WTC11 (cell line): ENCODE data around the gene GRIPAP1.

ENCODE experiments used
- CREB1 ChIP-seq: sonication (generic); formaldehyde crosslinking; IDR thresholded peaks from 2 replicates; pipeline ENCODE4 v1.8.0; 2023; ENCODE audit warnings: mild to moderate bottlenecking, missing genetic modification reagents
- FOXK1 ChIP-seq: sonication (generic); formaldehyde crosslinking; IDR thresholded peaks from 2 replicates; pipeline ENCODE4 v1.8.0; 2022; ENCODE audit warnings: mild to moderate bottlenecking, moderate library complexity, missing genetic modification reagents
- GABPB1 ChIP-seq: sonication (generic); formaldehyde crosslinking; IDR thresholded peaks from 2 replicates; pipeline ENCODE4 v1.8.1; 2023; ENCODE audit warnings: mild to moderate bottlenecking, missing genetic modification reagents
- TF ChIP-seq, protein P1 (sequence below): fragments of 200-600 bp; IDR thresholded peaks from 2 replicates; pipeline ENCODE4 v1.8.0; 2022; ENCODE audit warnings: antibody characterized with exemption
- TF ChIP-seq, protein P2 (sequence below): sonication (generic); formaldehyde crosslinking; conservative IDR thresholded peaks from 2 replicates; pipeline ENCODE4 v1.8.1; 2022; ENCODE audit warnings: mild to moderate bottlenecking, missing genetic modification reagents
- TF ChIP-seq, protein P3 (sequence below): sonication (generic); formaldehyde crosslinking; IDR thresholded peaks from 2 replicates; pipeline ENCODE4 v1.8.1; 2022; ENCODE audit warnings: mild to moderate bottlenecking, missing genetic modification reagents, moderate library complexity, borderline replicate concordance
- TF ChIP-seq, protein P4 (sequence below): sonication (generic); formaldehyde crosslinking; IDR thresholded peaks from 2 replicates; pipeline ENCODE4 v1.8.1; 2023; ENCODE audit warnings: mild to moderate bottlenecking, missing genetic modification reagents

DNA sequence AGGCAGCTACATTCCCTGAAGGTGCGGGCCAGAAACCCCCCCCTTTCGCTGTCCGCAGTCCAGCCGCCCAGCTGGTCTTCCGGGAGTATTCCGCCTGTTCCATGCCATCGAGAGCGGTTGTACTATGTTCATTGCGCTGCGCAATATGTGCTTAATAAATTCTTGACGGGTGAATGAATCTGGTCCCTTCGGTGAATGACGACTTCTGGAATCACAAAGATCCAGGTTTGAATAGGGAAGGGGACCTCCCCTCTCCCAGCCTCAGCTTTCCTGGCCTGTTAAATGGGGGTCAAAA, 41.9 kb upstream of the GRIPAP1 start:
- TF ChIP-seq, protein P1, sequence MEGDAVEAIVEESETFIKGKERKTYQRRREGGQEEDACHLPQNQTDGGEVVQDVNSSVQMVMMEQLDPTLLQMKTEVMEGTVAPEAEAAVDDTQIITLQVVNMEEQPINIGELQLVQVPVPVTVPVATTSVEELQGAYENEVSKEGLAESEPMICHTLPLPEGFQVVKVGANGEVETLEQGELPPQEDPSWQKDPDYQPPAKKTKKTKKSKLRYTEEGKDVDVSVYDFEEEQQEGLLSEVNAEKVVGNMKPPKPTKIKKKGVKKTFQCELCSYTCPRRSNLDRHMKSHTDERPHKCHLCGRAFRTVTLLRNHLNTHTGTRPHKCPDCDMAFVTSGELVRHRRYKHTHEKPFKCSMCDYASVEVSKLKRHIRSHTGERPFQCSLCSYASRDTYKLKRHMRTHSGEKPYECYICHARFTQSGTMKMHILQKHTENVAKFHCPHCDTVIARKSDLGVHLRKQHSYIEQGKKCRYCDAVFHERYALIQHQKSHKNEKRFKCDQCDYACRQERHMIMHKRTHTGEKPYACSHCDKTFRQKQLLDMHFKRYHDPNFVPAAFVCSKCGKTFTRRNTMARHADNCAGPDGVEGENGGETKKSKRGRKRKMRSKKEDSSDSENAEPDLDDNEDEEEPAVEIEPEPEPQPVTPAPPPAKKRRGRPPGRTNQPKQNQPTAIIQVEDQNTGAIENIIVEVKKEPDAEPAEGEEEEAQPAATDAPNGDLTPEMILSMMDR, result no peak
- TF ChIP-seq, protein P2, sequence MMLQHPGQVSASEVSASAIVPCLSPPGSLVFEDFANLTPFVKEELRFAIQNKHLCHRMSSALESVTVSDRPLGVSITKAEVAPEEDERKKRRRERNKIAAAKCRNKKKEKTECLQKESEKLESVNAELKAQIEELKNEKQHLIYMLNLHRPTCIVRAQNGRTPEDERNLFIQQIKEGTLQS (CRISPR knock-in tag), result no peak
- TF ChIP-seq, protein P3, sequence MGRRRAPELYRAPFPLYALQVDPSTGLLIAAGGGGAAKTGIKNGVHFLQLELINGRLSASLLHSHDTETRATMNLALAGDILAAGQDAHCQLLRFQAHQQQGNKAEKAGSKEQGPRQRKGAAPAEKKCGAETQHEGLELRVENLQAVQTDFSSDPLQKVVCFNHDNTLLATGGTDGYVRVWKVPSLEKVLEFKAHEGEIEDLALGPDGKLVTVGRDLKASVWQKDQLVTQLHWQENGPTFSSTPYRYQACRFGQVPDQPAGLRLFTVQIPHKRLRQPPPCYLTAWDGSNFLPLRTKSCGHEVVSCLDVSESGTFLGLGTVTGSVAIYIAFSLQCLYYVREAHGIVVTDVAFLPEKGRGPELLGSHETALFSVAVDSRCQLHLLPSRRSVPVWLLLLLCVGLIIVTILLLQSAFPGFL, result no peak
- TF ChIP-seq CREB1 (CRISPR knock-in tag) (no peak), FOXK1 (CRISPR knock-in tag) (no peak), GABPB1 (CRISPR knock-in tag) (no peak)
- TF ChIP-seq, protein P4, sequence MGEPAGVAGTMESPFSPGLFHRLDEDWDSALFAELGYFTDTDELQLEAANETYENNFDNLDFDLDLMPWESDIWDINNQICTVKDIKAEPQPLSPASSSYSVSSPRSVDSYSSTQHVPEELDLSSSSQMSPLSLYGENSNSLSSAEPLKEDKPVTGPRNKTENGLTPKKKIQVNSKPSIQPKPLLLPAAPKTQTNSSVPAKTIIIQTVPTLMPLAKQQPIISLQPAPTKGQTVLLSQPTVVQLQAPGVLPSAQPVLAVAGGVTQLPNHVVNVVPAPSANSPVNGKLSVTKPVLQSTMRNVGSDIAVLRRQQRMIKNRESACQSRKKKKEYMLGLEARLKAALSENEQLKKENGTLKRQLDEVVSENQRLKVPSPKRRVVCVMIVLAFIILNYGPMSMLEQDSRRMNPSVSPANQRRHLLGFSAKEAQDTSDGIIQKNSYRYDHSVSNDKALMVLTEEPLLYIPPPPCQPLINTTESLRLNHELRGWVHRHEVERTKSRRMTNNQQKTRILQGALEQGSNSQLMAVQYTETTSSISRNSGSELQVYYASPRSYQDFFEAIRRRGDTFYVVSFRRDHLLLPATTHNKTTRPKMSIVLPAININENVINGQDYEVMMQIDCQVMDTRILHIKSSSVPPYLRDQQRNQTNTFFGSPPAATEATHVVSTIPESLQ (CRISPR knock-in tag), result no peak
